T-helper 22 cell (primary cell): ENCODE data around the gene MRPL52.
"Not testable (repeated sequence)": the region's sequence is repeated elsewhere in the genome, so short reads cannot be mapped to it uniquely, and the experiment has no call there.

Source experiments
- DNase-seq: peaks from one replicate; pipeline ENCODE4 v3.0.0-alpha.2; 2020; ENCODE audit warnings: low read depth

MRPL52 gene

GRCh38 chr14:22829661-22830442 lies at the start of gene MRPL52:
Gene MRPL52, plus strand, starts transcription at chr14:22829887. Its CDS starts 26 bp downstream, at chr14:22829913.
- DNase-seq: peak; percentile 81

- no peak for DNase-seq
Measured at GRCh38 chr14:22780105-22780679, 49.5 kb upstream of the MRPL52 start.

GRCh38 chr14:22780941-22781300 lies 48.8 kb upstream of the MRPL52 start:
- no peak for DNase-seq

GRCh38 chr14:22781301-22781991 lies 48.2 kb upstream of the MRPL52 start:
- no peak for DNase-seq

- no peak for DNase-seq
Measured at GRCh38 chr14:22786685-22787084, 43.0 kb upstream of the MRPL52 start.

GRCh38 chr14:22791301-22791700 lies 38.4 kb upstream of the MRPL52 start:
- no peak for DNase-seq

- no peak for DNase-seq
Measured at GRCh38 chr14:22792158-22792557, 37.5 kb upstream of the MRPL52 start.

- DNase-seq: not testable (repeated sequence)
Measured at GRCh38 chr14:22793550-22793949, 36.1 kb upstream of the MRPL52 start.

- no peak for DNase-seq
Measured at GRCh38 chr14:22793976-22794375, 35.7 kb upstream of the MRPL52 start.

- DNase-seq: no peak
Measured at GRCh38 chr14:22794551-22794951, 35.1 kb upstream of the MRPL52 start.

- DNase-seq: no peak
Measured at GRCh38 chr14:22796087-22796707, 33.5 kb upstream of the MRPL52 start.

- DNase-seq: no peak
Measured at GRCh38 chr14:22797017-22797917, 32.4 kb upstream of the MRPL52 start.

GRCh38 chr14:22798528-22798927 lies 31.2 kb upstream of the MRPL52 start:
- DNase-seq: no peak

GRCh38 chr14:22800346-22800745 lies 29.3 kb upstream of the MRPL52 start:
- DNase-seq: no peak

GRCh38 chr14:22801716-22802115 lies 28.0 kb upstream of the MRPL52 start:
- no peak for DNase-seq

GRCh38 chr14:22802860-22803686 lies 26.6 kb upstream of the MRPL52 start:
- no peak for DNase-seq

GRCh38 chr14:22803687-22803974 lies 26.1 kb upstream of the MRPL52 start:
- DNase-seq: no peak

GRCh38 chr14:22805235-22805634 lies 24.5 kb upstream of the MRPL52 start:
- DNase-seq: not testable (repeated sequence)

GRCh38 chr14:22807432-22808087 lies 22.1 kb upstream of the MRPL52 start:
- DNase-seq: no peak

- no peak for DNase-seq
Measured at GRCh38 chr14:22808388-22809209, 21.1 kb upstream of the MRPL52 start.
